ENCODE measurements around the gene CAMK1D.

DNA sequence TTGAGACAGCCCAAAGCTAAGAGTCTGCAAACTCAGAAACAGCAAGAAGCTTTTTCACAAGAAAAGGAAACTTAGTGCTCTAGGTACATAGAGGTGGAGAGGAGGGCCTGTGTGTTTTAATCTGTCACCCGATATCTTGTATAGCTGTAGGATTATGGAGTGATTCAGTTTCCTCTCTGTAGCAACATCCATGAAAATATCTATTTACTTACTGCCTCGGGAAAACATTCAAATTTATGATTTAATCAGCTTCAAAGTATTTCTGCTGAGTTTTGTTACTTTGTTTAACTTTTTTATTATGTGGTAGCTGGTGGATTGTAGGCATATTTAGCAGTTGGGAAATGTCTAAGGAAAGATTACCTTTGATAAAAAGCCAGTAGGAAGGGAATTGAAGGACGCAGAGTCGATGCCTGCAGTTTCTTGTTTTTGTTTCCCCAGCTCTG is 360.2 kb downstream of the CAMK1D start:
- TF ChIP-seq, protein P1, sequence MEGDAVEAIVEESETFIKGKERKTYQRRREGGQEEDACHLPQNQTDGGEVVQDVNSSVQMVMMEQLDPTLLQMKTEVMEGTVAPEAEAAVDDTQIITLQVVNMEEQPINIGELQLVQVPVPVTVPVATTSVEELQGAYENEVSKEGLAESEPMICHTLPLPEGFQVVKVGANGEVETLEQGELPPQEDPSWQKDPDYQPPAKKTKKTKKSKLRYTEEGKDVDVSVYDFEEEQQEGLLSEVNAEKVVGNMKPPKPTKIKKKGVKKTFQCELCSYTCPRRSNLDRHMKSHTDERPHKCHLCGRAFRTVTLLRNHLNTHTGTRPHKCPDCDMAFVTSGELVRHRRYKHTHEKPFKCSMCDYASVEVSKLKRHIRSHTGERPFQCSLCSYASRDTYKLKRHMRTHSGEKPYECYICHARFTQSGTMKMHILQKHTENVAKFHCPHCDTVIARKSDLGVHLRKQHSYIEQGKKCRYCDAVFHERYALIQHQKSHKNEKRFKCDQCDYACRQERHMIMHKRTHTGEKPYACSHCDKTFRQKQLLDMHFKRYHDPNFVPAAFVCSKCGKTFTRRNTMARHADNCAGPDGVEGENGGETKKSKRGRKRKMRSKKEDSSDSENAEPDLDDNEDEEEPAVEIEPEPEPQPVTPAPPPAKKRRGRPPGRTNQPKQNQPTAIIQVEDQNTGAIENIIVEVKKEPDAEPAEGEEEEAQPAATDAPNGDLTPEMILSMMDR (conservative IDR thresholded peaks at IDR 0.05; ENCODE audit: low read depth in 2 of 2), result no peak
- TF ChIP-seq CREB1 (CRISPR knock-in tag; IDR thresholded peaks at IDR 0.05; ENCODE audit: low read depth) (no peak), EZH2 (IDR thresholded peaks at IDR 0.05; ENCODE audit: low read depth, unreplicated experiment) (no peak), EZH2phosphoT487 (IDR thresholded peaks at IDR 0.05; ENCODE audit: unreplicated experiment) (no peak)
